ENCODE results near the gene OR51T1.
"Not testable (repeated sequence)": the region's sequence is repeated elsewhere in the genome, so short reads cannot be mapped to it uniquely, and the experiment has no call there.

OR51T1 gene, protein sequence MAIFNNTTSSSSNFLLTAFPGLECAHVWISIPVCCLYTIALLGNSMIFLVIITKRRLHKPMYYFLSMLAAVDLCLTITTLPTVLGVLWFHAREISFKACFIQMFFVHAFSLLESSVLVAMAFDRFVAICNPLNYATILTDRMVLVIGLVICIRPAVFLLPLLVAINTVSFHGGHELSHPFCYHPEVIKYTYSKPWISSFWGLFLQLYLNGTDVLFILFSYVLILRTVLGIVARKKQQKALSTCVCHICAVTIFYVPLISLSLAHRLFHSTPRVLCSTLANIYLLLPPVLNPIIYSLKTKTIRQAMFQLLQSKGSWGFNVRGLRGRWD

DNA sequence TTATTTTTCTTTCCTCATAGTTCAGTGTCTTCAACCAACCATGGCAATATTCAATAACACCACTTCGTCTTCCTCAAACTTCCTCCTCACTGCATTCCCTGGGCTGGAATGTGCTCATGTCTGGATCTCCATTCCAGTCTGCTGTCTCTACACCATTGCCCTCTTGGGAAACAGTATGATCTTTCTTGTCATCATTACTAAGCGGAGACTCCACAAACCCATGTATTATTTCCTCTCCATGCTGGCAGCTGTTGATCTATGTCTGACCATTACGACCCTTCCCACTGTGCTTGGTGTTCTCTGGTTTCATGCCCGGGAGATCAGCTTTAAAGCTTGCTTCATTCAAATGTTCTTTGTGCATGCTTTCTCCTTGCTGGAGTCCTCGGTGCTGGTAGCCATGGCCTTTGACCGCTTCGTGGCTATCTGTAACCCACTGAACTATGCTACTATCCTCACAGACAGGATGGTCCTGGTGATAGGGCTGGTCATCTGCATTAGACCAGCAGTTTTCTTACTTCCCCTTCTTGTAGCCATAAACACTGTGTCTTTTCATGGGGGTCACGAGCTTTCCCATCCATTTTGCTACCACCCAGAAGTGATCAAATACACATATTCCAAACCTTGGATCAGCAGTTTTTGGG lies at the start of gene OR51T1:
Gene OR51T1 (plus strand): TSS at position 41 of the 641 bp plus-strand sequence. CDS start 0 bp downstream, at position 41.
- DNase-seq = no peak

DNA sequence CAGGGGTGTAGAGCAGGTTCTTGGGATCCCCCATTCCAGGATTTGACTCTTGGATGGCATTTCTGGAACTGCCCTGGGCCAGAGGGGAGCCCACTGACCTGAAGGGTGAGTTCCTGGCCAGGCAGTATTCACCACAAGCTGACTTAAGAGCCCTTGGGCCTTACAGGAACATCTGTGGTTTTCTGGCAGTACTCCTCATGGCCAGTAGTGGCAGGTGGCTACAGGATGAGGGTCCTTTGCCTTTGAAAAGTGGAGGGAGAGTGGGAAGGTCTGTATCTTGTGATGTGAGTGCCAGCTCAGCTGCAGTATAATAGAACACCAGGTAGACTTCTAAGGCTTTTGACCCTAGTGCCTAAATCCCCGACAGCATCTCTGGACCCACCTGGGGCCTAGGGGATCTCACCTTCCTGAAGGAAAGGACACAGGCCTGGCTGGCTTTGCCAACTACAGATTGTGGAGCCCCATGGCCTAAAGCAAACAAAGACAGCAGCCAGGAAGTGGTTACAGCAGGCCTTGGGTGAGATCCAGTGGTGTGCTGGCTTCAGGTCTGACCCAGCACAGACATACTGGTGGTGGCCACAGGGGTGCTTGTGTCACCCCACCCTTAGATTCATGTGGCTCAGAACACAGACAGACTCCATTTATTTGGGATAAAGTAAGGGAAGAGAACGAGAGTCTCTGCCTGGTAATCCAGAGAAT lies 41.7 kb upstream of the OR51T1 start:
- no peak for DNase-seq

DNA sequence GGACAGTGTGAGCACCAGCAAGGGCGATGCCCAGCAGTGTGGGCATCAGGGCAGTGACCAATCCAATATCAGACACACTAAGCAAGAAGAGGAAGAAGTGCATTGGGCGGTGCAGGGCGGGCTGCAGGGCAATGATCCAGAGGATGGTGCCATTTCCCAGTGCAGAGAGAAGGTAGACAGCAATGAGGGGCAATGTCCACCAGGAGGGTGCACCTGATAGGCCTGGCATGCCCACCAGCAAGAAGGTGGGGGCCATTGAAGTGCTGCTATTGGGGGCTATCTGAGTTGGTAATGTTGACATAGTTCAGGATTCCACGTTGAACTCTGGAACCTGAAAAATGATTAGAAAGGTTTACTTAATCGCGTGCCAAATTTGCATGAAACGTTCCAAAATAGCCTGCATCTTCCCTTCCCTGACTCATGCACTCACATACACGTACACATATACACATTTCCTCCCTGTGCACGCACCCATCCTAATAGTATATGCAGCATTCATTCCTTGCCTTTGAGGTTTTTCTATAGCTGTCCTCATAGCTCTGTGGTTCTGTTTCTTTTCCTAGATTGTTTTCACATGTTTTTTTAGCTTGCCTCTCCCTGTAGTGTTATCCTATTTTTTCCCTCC lies 32.7 kb upstream of the OR51T1 start, which contains the start of gene OR51S1:
Gene OR51S1 (minus strand): TSS at position 301 of the 625 bp plus-strand sequence. CDS start 0 bp downstream, at position 301.
- no peak for DNase-seq

DNA sequence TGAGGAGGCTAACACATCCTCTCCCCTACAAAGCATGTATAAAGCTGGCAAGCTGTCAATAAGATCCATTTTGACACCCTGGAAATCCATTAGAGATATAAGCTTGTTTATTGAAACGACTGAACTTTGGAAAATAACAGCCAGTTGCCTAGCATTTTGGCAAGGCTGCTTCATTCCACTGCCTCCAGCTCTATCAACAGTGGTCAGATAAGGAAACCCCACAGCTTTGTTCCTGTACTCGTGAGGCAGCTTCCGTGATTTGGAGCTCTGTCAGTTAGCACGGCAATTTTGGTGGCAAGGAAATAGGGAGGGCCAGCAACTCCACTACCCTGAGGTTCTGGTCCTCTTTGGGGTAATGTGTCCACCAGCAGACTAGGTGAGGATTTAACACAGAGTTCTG lies 30.7 kb upstream of the OR51T1 start:
- no peak for DNase-seq

DNA sequence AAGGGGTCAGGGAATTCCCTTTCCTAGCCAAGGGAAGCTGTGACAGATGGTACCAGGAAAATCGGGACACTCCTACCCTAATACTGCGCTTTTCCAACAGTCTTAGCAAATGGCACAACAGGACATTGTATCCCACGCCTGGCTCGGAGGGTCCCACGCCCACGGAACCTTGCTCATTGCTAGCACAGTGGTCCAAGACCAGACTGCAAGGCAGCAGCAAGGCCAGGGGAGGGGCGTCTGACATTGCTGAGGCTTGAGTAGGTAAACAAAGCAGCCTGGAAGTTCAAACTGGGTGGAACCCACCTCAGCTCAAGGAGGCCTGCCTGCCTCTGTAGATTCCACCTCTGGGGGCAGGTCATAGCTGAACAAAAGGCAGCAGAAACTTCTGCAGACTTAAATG lies 27.4 kb upstream of the OR51T1 start:
- DNase-seq = not testable (repeated sequence)

DNA sequence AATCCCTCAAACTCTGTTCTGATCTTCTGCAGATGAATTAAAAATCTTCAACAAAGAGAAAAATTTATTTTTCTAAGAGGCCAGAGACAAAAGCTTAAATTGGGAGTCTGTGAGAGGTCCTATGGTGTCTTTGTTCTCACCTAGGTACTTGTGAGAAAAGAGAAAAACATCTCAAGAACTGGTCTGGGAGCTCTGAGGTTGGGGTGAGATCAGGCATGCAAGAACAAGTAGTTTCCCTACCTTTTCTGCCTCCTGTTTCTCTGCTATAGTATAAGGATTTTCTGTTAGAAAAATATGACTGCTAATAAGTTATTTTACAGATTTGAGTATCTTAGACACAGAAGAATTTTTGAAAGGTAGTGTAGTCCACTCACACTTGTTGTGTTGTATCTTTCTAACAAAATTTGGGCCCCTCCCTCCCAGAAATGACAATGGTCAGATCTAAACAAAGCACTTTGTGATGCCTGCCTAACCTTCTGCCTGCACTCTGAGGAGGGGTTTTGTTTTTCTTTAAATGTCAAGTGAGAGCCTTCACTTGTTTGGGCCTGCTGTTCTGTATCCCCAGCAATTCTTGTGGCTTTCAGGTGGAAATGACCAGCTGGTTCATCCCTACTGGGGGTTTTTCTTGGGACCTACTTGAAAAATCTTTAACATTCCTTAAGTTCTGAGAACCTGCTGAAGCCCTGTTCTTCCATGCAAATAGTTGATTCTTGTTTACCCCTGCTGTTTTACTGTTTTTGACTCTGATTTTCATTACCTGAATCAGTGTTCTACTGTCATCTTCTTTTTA lies 19.1 kb upstream of the OR51T1 start:
- DNase-seq = no peak

DNA sequence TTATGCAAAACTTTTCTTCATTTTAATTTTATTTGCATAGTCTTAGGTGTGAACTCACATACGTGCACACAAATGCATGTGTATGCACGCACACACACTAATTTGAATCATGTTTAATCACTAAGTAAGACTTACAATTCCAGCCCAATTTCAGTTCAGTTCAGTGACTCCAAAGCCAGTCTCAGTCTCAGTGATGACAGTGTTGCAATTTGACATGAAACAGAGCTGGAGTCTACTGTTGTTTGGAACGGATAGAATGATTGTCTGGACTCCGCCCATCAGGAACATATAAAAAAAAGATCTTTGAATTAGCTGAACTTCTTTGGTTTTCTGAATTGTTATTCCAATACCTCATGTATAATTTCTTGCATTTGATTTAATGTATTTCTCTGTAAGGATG lies 17.8 kb upstream of the OR51T1 start:
- no peak for DNase-seq

DNA sequence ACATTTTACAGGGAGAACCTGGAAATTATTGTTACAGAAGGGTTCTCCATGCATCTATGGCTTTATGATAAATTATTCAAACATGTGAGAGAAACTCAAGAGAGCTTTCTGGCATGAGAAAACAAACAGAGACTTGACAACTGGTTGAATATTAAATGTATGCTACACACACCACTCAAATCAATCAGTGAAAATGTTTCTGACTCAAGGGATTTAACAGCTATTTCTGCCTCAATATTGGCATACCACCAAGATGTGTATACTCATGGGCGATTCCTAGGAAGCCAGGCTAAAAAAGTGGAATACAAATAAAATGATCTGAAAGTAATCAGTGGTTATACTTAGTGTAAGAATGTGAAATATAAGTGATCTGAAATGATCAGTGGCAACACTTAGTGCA lies 15.8 kb upstream of the OR51T1 start:
- no peak for DNase-seq

DNA sequence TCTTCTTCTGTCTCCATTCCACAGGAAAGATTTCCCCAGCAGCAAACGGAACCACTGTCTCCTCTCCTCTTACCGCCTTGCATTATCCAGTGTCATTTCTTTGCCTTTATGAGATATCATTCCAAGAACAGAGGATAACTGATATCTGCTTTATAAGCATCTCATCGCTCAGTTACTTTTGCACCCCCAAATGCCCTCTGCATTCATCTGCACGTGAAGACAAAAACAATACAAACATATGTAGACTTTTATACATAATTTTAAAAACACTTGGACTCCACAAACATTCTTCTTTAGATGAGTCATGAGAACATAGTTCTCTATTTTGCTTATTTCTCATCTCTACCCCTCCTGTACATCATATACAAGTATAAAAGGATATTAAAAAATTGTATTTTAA lies 512 bp upstream of the OR51T1 start:
- DNase-seq = no peak

DNA sequence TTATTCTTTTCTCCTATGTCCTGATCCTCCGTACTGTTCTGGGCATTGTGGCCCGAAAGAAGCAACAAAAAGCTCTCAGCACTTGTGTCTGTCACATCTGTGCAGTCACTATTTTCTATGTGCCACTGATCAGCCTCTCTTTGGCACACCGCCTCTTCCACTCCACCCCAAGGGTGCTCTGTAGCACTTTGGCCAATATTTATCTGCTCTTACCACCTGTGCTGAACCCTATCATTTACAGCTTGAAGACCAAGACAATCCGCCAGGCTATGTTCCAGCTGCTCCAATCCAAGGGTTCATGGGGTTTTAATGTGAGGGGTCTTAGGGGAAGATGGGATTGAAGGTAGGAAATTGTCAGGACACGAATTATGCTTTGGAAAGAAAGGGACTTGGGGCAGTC lies 843 bp downstream of the OR51T1 start:
- DNase-seq = no peak

DNA sequence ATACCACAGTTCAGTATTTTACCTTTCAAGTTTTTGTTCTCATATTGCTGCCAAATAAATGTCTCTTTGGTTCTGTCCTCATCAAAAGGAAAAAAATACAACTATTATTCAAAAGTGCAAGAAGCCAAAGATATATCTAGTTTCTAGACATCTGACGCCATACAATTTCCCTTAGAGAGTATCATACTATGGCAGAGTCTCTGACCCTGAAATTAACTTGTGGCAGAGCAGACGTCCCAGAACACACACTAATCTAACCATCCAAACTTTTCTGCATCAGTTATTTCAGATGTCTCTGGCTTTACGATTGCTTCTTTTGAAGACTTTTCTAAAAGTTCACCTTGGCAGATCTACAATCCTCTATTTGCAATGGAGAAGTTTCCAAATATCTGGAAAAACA lies 2.7 kb downstream of the OR51T1 start:
- no peak for DNase-seq

DNA sequence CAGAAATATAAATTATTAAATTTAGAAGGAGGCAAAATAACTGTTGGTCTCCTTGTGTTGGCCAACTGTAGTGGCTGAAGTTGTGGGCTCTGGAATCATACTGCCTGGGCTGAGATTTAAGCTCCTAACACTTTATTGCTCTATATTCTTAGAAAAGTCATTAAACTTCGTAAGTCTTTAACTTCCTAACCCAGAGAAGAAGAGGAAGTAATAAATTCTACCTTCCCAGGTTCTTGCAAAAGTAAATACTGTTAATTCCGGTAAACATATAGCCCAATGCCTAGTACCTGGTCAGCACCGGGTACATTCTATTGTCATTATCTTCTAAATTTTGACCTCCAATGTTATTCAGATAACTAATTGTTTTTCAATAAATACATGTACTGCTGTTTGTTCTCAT lies 4.5 kb downstream of the OR51T1 start:
- no peak for DNase-seq

DNA sequence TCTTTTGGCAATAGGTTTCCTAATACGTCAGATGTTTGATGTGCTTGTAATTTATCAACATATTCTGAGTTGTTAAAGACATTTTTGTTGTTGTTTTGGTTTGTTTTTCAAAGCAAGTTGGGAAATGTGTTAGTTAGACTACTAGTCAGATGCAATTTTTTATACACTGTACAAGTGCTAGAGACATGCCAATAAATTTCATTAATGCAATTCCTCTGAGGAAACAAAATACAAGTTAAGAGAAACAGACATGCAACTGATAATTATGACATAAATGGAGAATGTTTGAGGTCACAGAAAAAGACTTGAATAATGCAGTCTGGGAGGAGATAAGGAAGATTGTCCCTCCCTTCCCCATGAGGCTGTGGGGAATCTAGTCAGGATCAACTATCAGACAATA lies 5.9 kb downstream of the OR51T1 start:
- DNase-seq = no peak

DNA sequence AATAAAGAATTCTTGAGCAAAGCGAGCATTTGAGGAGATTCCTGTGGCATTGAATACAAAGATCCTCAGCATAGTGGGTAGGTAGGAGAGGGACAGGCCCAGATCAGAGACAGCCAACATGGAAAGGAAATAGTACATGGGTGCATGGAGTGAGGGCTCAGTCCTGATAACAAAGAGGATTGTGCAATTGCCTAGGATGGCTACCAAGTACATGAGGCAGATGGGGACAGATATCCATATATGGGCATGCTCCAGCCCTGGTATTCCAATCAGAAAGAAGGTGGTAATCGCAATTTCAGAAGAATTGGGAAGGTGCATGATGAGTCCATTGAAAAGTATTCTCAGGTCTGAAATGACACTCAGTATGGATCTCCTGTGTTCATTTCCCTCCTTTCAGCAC lies 8.6 kb downstream of the OR51T1 start:
- DNase-seq = no peak

DNA sequence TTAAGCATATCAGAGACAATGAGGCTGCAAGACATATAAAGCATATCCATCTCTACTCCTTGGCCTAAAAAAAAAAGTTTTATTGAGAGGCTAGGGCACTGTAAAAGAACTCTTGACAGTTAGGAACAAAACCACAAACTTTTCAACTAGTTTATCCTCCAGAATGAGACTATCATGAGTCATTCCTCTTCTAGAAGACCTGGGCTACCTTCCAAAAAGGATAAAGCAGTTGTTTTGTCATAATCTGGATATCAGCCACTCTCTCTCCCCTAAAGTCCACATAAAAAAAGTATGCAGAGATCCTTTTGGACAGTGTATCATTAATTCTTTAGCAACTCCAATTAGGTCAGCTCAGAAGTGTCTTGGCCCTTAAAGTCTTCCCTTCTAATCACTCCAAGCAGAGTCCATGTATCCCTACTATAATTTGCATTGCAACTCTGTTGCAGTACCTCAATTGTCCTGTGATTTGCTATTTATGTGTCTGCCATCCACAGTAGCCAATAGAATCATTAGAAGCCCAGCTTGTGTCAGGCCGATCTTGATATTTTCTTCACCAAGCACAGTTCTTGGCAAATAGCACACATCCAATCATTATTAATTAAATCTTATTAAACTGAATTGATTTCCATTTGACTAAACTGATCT lies 10.4 kb downstream of the OR51T1 start:
- no peak for DNase-seq

DNA sequence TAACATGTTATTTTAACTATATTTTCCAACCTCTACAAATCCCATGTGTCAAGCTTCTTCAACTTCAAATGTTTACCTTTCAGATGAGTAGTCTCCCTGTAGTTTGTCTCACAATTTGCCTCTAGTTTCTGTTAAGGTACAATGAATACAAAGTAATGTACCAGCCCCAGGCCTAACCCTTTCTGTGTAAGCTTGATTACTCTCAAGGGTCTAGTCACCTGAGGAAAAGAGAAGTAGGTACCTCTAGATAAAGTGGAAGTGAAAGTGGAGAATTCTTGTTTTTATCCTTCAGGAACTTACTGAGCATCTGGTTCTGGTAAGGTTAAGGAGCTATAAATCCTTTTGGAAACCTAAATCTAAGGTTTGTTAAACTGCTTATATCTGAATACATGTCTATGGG lies 21.8 kb downstream of the OR51T1 start, which contains the start of gene OR51A7:
Gene OR51A7 (plus strand): TSS at position 300 of the 400 bp plus-strand sequence. CDS start 3,587 bp downstream, outside the sequence.
- no peak for DNase-seq

DNA sequence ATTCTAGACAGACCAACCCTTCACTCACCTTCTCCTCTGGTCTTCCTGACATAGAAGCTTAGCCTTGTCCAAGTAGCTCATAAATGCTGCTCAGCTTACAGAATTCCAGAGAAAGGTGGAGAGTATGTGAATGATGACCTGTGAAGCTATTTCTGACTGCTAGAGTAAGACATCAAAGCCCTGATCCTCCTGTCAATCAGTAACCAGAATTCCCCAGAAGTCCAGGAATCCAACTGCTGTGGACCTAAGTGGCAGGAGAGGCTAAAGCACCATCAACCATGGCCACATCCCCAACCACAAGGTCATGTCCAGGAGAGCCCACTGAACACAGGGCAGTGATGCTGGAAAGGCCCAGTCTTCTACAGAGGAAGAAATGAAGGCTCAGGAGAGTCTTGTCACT lies 34.9 kb downstream of the OR51T1 start:
- DNase-seq = no peak

DNA sequence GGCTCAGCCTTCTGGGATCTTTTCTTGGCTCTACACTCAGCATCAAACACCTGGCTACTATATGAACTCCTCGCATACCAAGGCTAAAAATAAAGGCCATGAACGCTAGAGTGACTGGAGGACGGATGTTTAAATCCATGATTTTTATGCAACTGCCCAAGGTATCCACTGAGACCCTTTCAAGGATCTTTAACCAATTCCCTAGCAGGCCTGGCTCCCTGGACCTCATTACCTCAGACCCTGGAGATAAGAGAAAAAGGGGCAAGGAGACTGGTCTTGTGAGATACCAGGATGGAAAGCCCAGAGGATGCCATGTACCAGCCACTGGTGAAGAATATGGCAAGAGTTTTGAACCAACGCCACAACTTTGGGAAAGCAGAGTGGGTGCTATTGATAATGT lies 37.5 kb downstream of the OR51T1 start, which contains the start of gene OR51G2:
Gene OR51G2 (minus strand): TSS at position 101 of the 400 bp plus-strand sequence. CDS start 3,687 bp downstream, outside the sequence.
- no peak for DNase-seq

DNA sequence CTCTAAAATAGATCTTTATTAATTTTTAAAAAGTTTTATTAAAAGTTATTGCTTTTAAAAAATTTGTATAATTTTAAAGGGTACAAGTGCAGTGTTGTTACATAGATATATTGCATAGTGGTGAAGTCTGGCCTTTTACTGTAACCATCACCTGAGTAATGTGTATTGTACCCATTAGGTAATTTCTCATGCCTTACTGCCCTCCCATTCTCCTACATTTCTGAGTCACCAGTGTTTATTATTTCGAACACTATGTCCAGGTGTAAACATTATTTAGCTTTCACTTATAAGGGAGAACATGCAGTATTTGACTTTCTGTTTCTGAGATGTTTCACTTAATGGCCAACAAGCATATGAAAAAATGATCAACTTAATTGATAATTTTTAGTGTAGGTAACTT lies 40.1 kb downstream of the OR51T1 start:
- no peak for DNase-seq

DNA sequence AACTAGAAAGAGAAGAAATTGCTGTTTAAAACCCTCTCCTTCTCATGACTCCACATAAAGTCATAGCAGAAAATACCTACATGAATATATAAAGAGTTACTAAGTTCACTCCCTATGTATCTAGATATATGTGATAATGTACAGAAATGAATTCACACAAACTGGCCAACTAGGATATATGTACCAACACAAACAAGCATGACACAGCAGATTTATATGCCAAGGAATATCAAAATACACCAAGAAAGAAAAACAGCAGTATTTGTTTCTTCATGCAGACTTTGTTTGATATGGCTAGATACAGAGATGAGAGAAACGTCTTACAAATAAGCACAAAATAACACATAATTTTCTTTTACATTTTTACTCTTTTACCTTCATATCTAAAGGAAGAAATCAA lies 40.6 kb downstream of the OR51T1 start:
- DNase-seq = no peak

DNA sequence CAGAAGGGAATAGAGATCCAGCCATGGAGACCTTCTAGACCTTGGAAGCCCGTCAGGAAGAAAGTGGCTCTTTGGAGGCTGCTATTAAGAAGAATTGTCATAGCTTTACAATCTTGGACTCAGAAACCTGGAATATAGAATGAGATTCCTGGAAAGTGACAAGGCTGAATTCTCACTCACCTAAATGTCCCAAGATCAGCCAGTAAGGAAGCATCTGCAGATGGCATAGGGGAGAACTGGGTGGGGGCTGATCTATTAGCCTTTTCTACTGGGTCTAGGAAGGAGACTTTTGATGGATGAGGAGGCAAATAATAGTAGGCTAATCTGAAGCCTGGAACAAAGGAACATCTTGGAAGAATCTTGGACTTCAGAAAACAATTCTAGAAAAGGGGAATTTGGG lies 42.5 kb downstream of the OR51T1 start, which contains the start of gene OR51G1:
Gene OR51G1 (minus strand): TSS at position 101 of the 400 bp plus-strand sequence. CDS start 0 bp downstream, at position 101.
- DNase-seq = no peak

DNA sequence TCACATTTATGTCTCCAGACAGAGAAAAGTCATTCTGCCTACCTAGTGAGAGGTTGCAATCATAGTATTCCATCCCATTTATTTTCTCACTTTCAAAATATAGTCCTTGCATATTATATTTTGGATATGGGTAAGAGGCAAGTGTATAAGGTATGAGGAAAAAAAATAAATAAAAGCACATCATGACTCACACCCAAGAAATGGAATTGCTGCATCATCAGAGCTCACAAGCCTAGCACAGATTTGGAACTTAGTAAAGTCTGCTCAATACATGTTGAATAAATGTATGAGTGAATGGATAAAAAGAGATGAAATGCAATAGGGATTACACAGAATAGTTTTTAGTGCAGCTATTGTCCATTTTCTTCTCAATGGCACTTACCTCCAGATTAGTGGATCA lies 44.9 kb downstream of the OR51T1 start:
- DNase-seq = no peak

All from KG1 (cell line).